K562 (cell line): ENCODE measurements around the gene IL11. TPM values are rescaled to one million over a fixed set of nuclear protein-coding genes. Genes with fewer than 3 reads are reported as not detected.

Experiments used
- BRCA1 ChIP-seq, 2 experiments: fragments of 450-650 bp in 1 of 2; sonication (generic) in 1 of 2; formaldehyde crosslinking in 1 of 2; IDR thresholded peaks; 2 replicates each; pipeline versions ENCODE4 v1.5.0 to v1.6.1; 2017 to 2020; ENCODE audit warnings: mild to moderate bottlenecking in 1 of 2, missing genetic modification reagents in 1 of 2
- BRF1 ChIP-seq: IDR thresholded peaks from 3 replicates; pipeline ENCODE4 v1.6.1; 2011; ENCODE audit warnings: borderline replicate concordance, mild to moderate bottlenecking; ENCODE audit not compliant: insufficient read length; ENCODE audit errors: extremely low read depth
- CBX3 ChIP-seq, 2 experiments: IDR thresholded peaks; 1 replicate in 1 of 2; 2 replicates in 1 of 2; pipeline ENCODE4 v1.6.1; 2012; ENCODE audit warnings: inconsistent platforms in 2 of 2, low read length in 2 of 2, borderline replicate concordance in 1 of 2, control low read depth in 1 of 2
- ELF1 ChIP-seq: fragments of 200-800 bp; sonication (Bioruptor generic); IDR thresholded peaks from 2 replicates; pipeline ENCODE4 v1.6.1; 2016; ENCODE audit warnings: missing genetic modification characterization, missing compliant biosample characterization
- ETS1 ChIP-seq: conservative IDR thresholded peaks from 2 replicates; pipeline ENCODE4 v1.6.1; 2011; ENCODE audit warnings: low read depth, mild to moderate bottlenecking, low read length; ENCODE audit not compliant: control insufficient read depth
- GABPB1 ChIP-seq: sonication (generic); formaldehyde crosslinking; IDR thresholded peaks from 2 replicates; pipeline ENCODE4 v1.8.0; 2022; ENCODE audit warnings: mild to moderate bottlenecking, missing genetic modification reagents
- MCM2 ChIP-seq: fragments of 450-650 bp; IDR thresholded peaks from 2 replicates; pipeline ENCODE4 v1.6.1; 2017; ENCODE audit warnings: low read depth, mild to moderate bottlenecking
- NFE2L1 ChIP-seq: fragments of 450-650 bp; IDR thresholded peaks from 2 replicates; pipeline ENCODE4 v1.6.1; 2016; ENCODE audit warnings: missing genetic modification characterization, low read depth, mild to moderate bottlenecking, missing compliant biosample characterization, moderate library complexity, borderline replicate concordance
- NFIC ChIP-seq: fragments of 450-650 bp; IDR thresholded peaks from 2 replicates; pipeline ENCODE4 v1.6.1; 2017; ENCODE audit warnings: mild to moderate bottlenecking, inconsistent platforms
- NFRKB ChIP-seq: fragments of 450-650 bp; IDR thresholded peaks from 2 replicates; pipeline ENCODE4 v1.6.1; 2016; ENCODE audit warnings: low read depth
- NR2C2 ChIP-seq, 2 experiments: fragments of 200-800 bp in 1 of 2; sonication (Bioruptor generic) in 1 of 2; sonication (generic) in 1 of 2; formaldehyde crosslinking in 1 of 2; IDR thresholded peaks; 2 replicates each; pipeline versions ENCODE4 v1.6.1 to v1.8.0; 2016 to 2022; ENCODE audit warnings: mild to moderate bottlenecking in 1 of 2, missing compliant biosample characterization in 1 of 2, missing genetic modification characterization in 1 of 2, missing genetic modification reagents in 1 of 2
- RNF219 ChIP-seq: fragments of 250-450 bp; sonication (Bioruptor Pico); IDR thresholded peaks from 2 replicates; pipeline ENCODE4 v1.5.0; 2022; ENCODE audit warnings: mild to moderate bottlenecking
- SAFB2 ChIP-seq: fragments of 200-400 bp; formaldehyde crosslinking; IDR thresholded peaks from 2 replicates; pipeline ENCODE4 v1.6.1; 2018; ENCODE audit warnings: borderline replicate concordance, low read length, low read depth, moderate library complexity; ENCODE audit not compliant: severe bottlenecking
- SRSF1 ChIP-seq: fragments of 200-400 bp; formaldehyde crosslinking; IDR thresholded peaks from 2 replicates; pipeline ENCODE4 v1.6.1; 2017; ENCODE audit warnings: mild to moderate bottlenecking, low read depth, low read length, moderate library complexity
- TCF7L2 ChIP-seq: fragments of 150-350 bp; IDR thresholded peaks from 2 replicates; pipeline ENCODE4 v1.6.1; 2016; ENCODE audit warnings: low read depth, mild to moderate bottlenecking, low read length, moderate library complexity
- TEAD4 ChIP-seq, 2 experiments: sonication (generic) in 1 of 2; formaldehyde crosslinking in 1 of 2; IDR thresholded peaks; 2 replicates each; pipeline versions ENCODE4 v1.6.1 to v1.8.0; 2012 to 2022; ENCODE audit warnings: borderline replicate concordance in 1 of 2, inconsistent platforms in 1 of 2, low read length in 1 of 2, mild to moderate bottlenecking in 1 of 2, missing genetic modification reagents in 1 of 2
- ZNF324 ChIP-seq: fragments of 250-450 bp; sonication (Bioruptor Pico); IDR thresholded peaks from 2 replicates; pipeline ENCODE4 v1.4.0; 2020; ENCODE audit warnings: mild to moderate bottlenecking
- polyA plus RNA-seq, 8 experiments: library from polyadenylated mRNA; depleted of rRNA in 4 of 8; stranded (reverse) in 5 of 8; unstranded in 3 of 8; fragments of >200 nt; fragmentation: Nextera tagmentation in 2 of 8; fragmentation: Illumina TruSeq in 1 of 8; extraction: Ambion mirVana in 2 of 8; extraction: Trizol in 1 of 8; gene quantifications; 2 replicates each; pipeline versions ENCODE4 v1.2.1 to v1.2.3, GENCODE V29; 2011 to 2014; ENCODE audit warnings: inconsistent platforms in 1 of 8, missing spikeins in 1 of 8
- total RNA-seq, 7 experiments: library from RNA; depleted of rRNA in 6 of 7; stranded (reverse); fragments of >200 nt in 6 of 7; fragmentation: Illumina TruSeq in 2 of 7; extraction: Trizol in 2 of 7; gene quantifications; 2 replicates each; pipeline versions ENCODE4 v1.2.1 to v1.2.3, GENCODE V29; 2011 to 2021; ENCODE audit warnings: low replicate concordance in 1 of 7
- TF ChIP-seq, protein P1 (sequence below): IDR thresholded peaks from 3 replicates; pipeline ENCODE4 v1.6.1; 2011; ENCODE audit warnings: borderline replicate concordance, mild to moderate bottlenecking; ENCODE audit not compliant: insufficient read length, insufficient read depth
- TF ChIP-seq, protein P2 (sequence below): fragments of 250-450 bp; sonication (Bioruptor Pico); IDR thresholded peaks from 2 replicates; pipeline ENCODE4 v1.5.0; 2021; ENCODE audit warnings: mild to moderate bottlenecking, borderline replicate concordance

The IL11 gene
- total and polyA plus RNA-seq, 9 of the 15 experiments (the other 6 are each of a cell fraction or from before 2014, with no cell fraction given): 0.04 to 0.42 (median 0.06) TPM; not detected in 6

DNA sequence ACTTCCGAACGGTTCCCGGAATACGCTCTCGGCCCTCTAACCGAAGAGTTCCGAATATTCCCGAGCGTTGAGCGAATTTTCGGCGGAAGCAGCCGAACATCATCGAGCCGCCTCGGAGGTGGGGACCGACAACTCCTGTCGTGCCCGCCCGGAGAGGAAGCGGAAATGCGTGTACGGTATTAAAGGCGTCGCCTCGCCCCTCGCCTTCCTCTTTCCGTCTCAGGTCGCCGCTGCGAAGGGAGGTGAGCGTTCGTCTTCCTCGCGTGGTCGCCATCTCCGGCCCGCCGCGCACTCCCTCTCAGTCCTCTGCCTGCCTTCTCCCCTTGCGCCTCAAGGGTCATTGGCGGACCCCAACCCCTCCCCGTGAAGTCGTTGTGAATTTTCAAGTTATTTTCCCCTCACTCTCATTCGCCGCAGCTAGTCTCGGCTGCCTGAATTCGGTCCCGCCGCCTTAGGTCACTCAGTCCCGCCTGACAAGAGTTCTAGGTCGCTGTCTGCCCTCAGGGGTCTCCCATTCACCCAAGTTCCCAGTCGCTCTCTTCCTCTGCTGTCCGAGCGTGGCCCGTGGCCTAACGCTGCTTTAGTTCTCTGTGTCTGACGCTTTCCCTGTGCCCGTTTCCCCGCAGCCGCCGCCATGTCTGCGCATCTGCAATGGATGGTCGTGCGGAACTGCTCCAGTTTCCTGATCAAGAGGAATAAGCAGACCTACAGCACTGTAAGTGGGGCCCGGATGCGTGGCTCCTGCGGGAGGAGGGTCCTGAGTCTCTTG lies 15.6 kb upstream of the IL11 start, which contains the start of gene RPL28 (continued):
- TF ChIP-seq CBX3 (IDR thresholded peaks at IDR 0.05; ENCODE audit: borderline replicate concordance in 1 of 2, low read length in 2 of 2): no peak
- TF ChIP-seq, protein P1, sequence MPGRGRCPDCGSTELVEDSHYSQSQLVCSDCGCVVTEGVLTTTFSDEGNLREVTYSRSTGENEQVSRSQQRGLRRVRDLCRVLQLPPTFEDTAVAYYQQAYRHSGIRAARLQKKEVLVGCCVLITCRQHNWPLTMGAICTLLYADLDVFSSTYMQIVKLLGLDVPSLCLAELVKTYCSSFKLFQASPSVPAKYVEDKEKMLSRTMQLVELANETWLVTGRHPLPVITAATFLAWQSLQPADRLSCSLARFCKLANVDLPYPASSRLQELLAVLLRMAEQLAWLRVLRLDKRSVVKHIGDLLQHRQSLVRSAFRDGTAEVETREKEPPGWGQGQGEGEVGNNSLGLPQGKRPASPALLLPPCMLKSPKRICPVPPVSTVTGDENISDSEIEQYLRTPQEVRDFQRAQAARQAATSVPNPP: no peak
- no peak for TF ChIP-seq MCM2
- TF ChIP-seq BRF1: no peak
- peak; percentile 95 for TF ChIP-seq GABPB1 (CRISPR knock-in tag)
- no peak for TF ChIP-seq NFE2L1 (tag)
- TF ChIP-seq, protein P2, sequence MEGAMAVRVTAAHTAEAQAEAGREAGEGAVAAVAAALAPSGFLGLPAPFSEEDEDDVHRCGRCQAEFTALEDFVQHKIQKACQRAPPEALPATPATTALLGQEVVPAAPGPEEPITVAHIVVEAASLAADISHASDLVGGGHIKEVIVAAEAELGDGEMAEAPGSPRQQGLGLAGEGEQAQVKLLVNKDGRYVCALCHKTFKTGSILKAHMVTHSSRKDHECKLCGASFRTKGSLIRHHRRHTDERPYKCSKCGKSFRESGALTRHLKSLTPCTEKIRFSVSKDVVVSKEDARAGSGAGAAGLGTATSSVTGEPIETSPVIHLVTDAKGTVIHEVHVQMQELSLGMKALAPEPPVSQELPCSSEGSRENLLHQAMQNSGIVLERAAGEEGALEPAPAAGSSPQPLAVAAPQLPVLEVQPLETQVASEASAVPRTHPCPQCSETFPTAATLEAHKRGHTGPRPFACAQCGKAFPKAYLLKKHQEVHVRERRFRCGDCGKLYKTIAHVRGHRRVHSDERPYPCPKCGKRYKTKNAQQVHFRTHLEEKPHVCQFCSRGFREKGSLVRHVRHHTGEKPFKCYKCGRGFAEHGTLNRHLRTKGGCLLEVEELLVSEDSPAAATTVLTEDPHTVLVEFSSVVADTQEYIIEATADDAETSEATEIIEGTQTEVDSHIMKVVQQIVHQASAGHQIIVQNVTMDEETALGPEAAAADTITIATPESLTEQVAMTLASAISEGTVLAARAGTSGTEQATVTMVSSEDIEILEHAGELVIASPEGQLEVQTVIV (CRISPR knock-in tag): no peak
- peak; percentile 42; the same call in 1 of the 2 replicates for TF ChIP-seq NFIC
- peak; percentile 39; the same call in 1 of the 2 replicates for TF ChIP-seq NR2C2 (CRISPR knock-in tag; IDR thresholded peaks at IDR 0.05)
- TF ChIP-seq NR2C2 (tag; IDR thresholded peaks at IDR 0.05): peak; percentile 21; the same call in 1 of the 2 replicates
- no peak for TF ChIP-seq SAFB2
- no peak for TF ChIP-seq TCF7L2
- peak; percentile 86 for TF ChIP-seq ETS1
- no peak for TF ChIP-seq SRSF1
- TF ChIP-seq NFRKB: no peak
- no peak for TF ChIP-seq RNF219
- no peak for TF ChIP-seq TEAD4 (IDR thresholded peaks at IDR 0.05; ENCODE audit: low read length)
- TF ChIP-seq TEAD4 (CRISPR knock-in tag; IDR thresholded peaks at IDR 0.05; ENCODE audit: borderline replicate concordance): no peak
- TF ChIP-seq BRCA1 (IDR thresholded peaks at IDR 0.05): no peak
- no peak for TF ChIP-seq BRCA1 (CRISPR knock-in tag; IDR thresholded peaks at IDR 0.05)
- peak; percentile 87 for TF ChIP-seq ELF1 (tag)
- TF ChIP-seq ZNF324: no peak
